ENCODE measurements around the gene TSG101.

TSG101 gene

GRCh38 chr11:18495703-18496102 is 31.0 kb downstream of the TSG101 start:
- Histone ChIP-seq H3K27me3 (no peaks in the 10 kb centered on the region), H3K4me1 (no peaks in the 10 kb centered on the region), H3K4me3 (no peak overlapping the region), H3K9me3 (no peaks in the 10 kb centered on the region), H3K27ac (no peak overlapping the region), H3K36me3 (peaks cover 48 to 58% (median 53%) of the 10 kb centered on the region in 3 donors)
- intact Hi-C loops (cut with DNase I; ENCODE audit: low total_unique reads): loop anchor here (10.0 kb wide), 2 partner anchors 69 to 201 kb away; no protein-coding TSS in a partner anchor
- TF ChIP-seq CTCF (IDR thresholded peaks at IDR 0.05): no peak
- DNase-seq: no peak

- TF ChIP-seq CTCF (IDR thresholded peaks at IDR 0.05): no peak
- H3K9me3 ChIP-seq: no peaks in the 10 kb centered on the region
- no peak overlapping the region for H3K27ac ChIP-seq
- H3K4me1 ChIP-seq: no peaks in the 10 kb centered on the region
- intact Hi-C loops (cut with DNase I; ENCODE audit: low total_unique reads): loop anchor here (10.0 kb wide), 2 partner anchors 70 to 200 kb away; no protein-coding TSS in a partner anchor
- no peak overlapping the region for H3K4me3 ChIP-seq
- DNase-seq: no peak
- peaks cover 48 to 58% (median 53%) of the 10 kb centered on the region in 3 donors for H3K36me3 ChIP-seq
- no peaks in the 10 kb centered on the region for H3K27me3 ChIP-seq
These were observed 31.5 kb downstream of the TSG101 start for GRCh38 chr11:18495271-18495670.

GRCh38 chr11:18493310-18493709 is 33.4 kb downstream of the TSG101 start:
- H3K4me1 ChIP-seq: no peaks in the 10 kb centered on the region
- H3K36me3 ChIP-seq: peaks cover 51 to 58% (median 58%) of the 10 kb centered on the region in 3 donors
- H3K4me3 ChIP-seq: no peak overlapping the region
- TF ChIP-seq CTCF (IDR thresholded peaks at IDR 0.05): no peak
- intact Hi-C loops (cut with DNase I; ENCODE audit: low total_unique reads): loop anchor here (10.0 kb wide), 2 partner anchors 71 to 199 kb away; no protein-coding TSS in a partner anchor
- H3K9me3 ChIP-seq: no peaks in the 10 kb centered on the region
- DNase-seq: no peak
- no peak overlapping the region for H3K27ac ChIP-seq
- H3K27me3 ChIP-seq: no peaks in the 10 kb centered on the region

- no peaks in the 10 kb centered on the region for H3K9me3 ChIP-seq
- TF ChIP-seq CTCF (IDR thresholded peaks at IDR 0.05): no peak
- H3K27ac ChIP-seq: no peak overlapping the region
- no peak overlapping the region for H3K4me3 ChIP-seq
- intact Hi-C loops (cut with DNase I; ENCODE audit: low total_unique reads): loop anchor here (10.0 kb wide), 2 partner anchors 72 to 198 kb away; no protein-coding TSS in a partner anchor
- peaks cover 46 to 58% (median 58%) of the 10 kb centered on the region in 3 donors for H3K36me3 ChIP-seq
- DNase-seq: no peak
- H3K4me1 ChIP-seq: no peaks in the 10 kb centered on the region
- H3K27me3 ChIP-seq: no peaks in the 10 kb centered on the region
These were observed 33.9 kb downstream of the TSG101 start for GRCh38 chr11:18492888-18493287.

- peaks cover 49 to 64% (median 58%) of the 10 kb centered on the region in 3 donors for H3K36me3 ChIP-seq
- no peak for TF ChIP-seq CTCF (IDR thresholded peaks at IDR 0.05)
- no peak for DNase-seq
- intact Hi-C loops (cut with DNase I; ENCODE audit: low total_unique reads): loop anchor here (10.0 kb wide), 2 partner anchors 73 to 197 kb away; no protein-coding TSS in a partner anchor
- no peaks in the 10 kb centered on the region for H3K27me3 ChIP-seq
- no peak overlapping the region for H3K4me3 ChIP-seq
- H3K27ac ChIP-seq: no peak overlapping the region
- no peaks in the 10 kb centered on the region for H3K9me3 ChIP-seq
- H3K4me1 ChIP-seq: no peaks in the 10 kb centered on the region
These were observed 34.8 kb downstream of the TSG101 start for GRCh38 chr11:18491924-18492323.

All from tibial artery (tissue), 4 donors.